Brain microvascular endothelial cell (primary cell): ENCODE data around the gene DGCR6L.
"Not testable (repeated sequence)": the region's sequence is repeated elsewhere in the genome, so short reads cannot be mapped to it uniquely, and the experiment has no call there.

Experiments used
- DNase-seq: peaks from one replicate; pipeline ENCODE4 v3.0.0-alpha.2; 2020
- H3K27ac ChIP-seq: fragments of 250-450 bp; sonication (Bioruptor Pico); 2 replicates; pipeline ENCODE4 v1.5.1; 2020; ENCODE audit warnings: mild to moderate bottlenecking, moderate library complexity
- H3K27me3 ChIP-seq: fragments of 250-450 bp; sonication (Bioruptor Pico); replicated peaks from 2 replicates; pipeline ENCODE4 v1.5.1; 2020; ENCODE audit warnings: mild to moderate bottlenecking
- H3K36me3 ChIP-seq: fragments of 250-450 bp; sonication (Bioruptor Pico); replicated peaks from 2 replicates; pipeline ENCODE4 v1.5.1; 2020; ENCODE audit warnings: mild to moderate bottlenecking
- H3K4me3 ChIP-seq: 2 replicates; pipeline ENCODE4 v1.5.1; 2011; ENCODE audit warnings: low read depth, mild to moderate bottlenecking, control low read depth, low read length, moderate library complexity
- in situ Hi-C: cut with HindIII; loops from 2 replicates; pipeline ENCODE4 v1.10.0; 2017; ENCODE audit warnings: low sequenced_read_pairs, low pct_ligation_motif_present
- TF ChIP-seq, protein P1 (sequence below): IDR thresholded peaks from 2 replicates; pipeline ENCODE4 v1.5.1; 2011; ENCODE audit warnings: low read depth, mild to moderate bottlenecking, moderate library complexity, low read length, control low read depth, inconsistent platforms; ENCODE audit errors: missing control alignments

DGCR6L gene

DNA sequence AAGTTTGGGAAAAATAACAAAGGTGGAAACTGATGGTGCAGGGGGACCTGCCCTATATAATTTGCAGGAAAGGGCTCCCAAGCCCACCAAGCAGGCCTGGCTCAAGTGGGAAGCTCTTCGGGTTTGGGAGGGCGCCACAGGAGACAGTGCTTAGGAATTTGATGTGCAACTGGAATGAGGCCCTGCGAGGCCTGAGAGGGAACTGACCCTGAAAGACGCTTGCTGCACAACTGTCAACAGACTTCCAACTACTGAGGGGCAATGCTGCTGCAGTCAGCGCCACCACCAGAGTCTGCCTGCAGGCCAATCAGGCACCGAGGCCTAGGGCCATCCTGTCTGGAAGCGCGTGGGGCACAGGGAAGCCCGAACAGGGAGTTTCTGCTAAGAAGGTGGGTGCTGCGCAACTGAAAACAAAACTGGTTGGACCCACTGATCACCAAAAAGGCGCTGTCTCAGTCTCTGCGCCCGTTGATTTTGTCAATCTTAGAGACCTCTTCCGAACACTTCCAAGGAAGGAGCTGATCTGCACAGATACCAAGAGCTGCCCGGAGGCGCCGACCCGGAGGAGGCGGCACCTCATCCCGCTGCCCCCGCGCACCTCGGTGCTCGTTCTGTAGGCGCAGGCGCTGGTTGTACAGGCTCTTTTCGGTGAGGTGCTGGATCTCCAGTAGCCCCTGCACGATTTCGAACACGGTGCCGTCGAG, 667 bp downstream of the DGCR6L start:
- in situ Hi-C loops: no loop called here
- Histone ChIP-seq H3K36me3 (no peaks in the 10 kb centered on the region), H3K27me3 (no peaks in the 10 kb centered on the region), H3K27ac (peak overlapping the region; percentile 70), H3K4me3 (peak overlapping the region; percentile 84)
- TF ChIP-seq, protein P1, sequence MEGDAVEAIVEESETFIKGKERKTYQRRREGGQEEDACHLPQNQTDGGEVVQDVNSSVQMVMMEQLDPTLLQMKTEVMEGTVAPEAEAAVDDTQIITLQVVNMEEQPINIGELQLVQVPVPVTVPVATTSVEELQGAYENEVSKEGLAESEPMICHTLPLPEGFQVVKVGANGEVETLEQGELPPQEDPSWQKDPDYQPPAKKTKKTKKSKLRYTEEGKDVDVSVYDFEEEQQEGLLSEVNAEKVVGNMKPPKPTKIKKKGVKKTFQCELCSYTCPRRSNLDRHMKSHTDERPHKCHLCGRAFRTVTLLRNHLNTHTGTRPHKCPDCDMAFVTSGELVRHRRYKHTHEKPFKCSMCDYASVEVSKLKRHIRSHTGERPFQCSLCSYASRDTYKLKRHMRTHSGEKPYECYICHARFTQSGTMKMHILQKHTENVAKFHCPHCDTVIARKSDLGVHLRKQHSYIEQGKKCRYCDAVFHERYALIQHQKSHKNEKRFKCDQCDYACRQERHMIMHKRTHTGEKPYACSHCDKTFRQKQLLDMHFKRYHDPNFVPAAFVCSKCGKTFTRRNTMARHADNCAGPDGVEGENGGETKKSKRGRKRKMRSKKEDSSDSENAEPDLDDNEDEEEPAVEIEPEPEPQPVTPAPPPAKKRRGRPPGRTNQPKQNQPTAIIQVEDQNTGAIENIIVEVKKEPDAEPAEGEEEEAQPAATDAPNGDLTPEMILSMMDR: no peak
- no peak for DNase-seq

DNA sequence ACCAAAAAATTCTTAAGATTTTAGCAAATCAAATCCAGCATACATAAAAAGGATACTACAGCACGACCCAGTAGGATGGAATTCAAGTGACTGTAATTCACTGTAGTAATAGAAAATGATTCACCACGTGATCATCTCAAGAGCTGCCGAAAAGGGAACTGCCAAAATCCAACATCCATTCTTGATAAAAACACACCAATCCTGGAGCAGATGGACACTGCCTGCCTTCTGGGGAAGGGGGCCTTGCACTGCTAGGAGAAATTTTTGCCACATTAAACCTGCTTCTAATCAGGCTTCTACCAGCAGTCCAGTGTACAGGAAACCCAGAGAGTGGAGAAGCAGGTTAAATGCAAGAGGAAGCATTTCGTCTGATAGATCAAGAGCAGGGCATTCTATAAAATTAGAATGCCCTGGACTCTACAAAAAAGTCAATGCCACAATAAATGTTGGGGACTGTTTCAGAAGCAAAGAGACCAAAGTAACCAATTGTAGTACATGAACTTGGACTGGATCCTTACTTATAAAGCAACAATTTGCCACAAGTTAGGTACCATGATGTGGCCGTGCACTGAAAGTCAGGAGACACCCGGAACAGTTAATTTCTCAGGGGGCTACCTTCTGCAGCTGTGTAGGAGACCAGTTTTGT, 1.7 kb downstream of the DGCR6L start:
- H3K4me3 ChIP-seq, H3K27me3 ChIP-seq, DNase-seq, H3K36me3 ChIP-seq, in situ Hi-C loops, H3K27ac ChIP-seq: not testable (repeated sequence)

DNA sequence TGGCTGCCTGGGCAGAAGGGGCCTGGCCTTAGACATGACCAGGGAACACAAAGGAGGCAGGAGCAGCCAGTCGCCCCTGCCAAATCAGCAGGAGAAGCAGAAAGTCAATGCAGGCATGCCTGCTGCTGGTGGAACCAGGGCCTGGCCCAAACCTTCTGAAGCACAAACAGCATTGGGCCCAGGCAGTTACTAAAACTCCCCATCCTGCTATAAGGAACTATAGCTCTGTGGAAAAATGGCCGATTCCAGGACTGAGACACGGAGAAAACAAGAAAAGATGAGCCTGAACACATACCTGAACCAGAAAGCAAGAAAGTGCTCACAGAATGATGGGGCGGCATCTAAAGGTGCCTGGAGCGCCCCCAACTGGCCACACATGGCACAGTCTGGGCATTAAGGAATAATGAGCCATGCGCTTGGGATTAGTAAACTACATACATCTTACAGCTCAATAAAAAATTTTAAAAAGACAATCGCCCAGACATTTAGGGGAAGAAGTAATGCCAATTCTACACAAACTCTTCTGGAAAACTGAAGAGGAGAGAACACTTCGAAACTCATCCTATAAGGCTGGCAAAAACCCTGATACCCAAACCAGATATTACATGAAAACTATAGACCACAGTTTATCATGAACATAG, 2.3 kb downstream of the DGCR6L start:
- peak; percentile 43 for DNase-seq
- H3K27me3 ChIP-seq, in situ Hi-C loops, H3K27ac ChIP-seq, H3K4me3 ChIP-seq, H3K36me3 ChIP-seq: not testable (repeated sequence)
- TF ChIP-seq, protein P1: peak; percentile 69

DNA sequence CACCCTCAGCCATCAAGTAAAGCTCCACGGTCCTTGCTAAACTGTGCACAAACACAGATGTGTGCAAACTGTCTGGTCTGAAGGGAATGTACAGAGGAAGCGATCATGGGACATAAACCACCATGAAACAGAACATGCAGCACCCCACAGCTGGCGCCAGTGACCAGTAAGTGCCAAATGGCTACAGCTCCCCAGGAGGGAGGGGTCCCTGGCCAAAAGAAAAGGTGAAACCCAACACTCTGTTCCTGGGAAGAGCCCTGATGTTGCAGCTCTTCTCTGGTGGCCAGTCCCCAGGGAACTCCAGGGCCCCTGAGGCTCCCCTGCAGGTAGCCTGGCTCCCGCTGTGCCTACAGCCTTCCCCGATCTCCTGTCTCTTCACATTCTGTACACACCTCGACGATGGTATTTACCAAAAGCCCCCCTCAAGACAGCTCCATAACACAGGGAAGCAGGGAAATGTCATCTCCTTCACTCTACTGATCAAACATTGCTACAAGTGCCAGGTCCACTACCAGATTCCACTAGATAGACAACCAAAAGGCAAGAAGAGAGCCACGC, 2.9 kb downstream of the DGCR6L start:
- TF ChIP-seq, protein P1: no peak
- no peaks in the 10 kb centered on the region for H3K27me3 ChIP-seq
- no peaks in the 10 kb centered on the region for H3K36me3 ChIP-seq
- H3K27ac ChIP-seq: no peak overlapping the region
- H3K4me3 ChIP-seq: no peak overlapping the region
- in situ Hi-C loops: no loop called here
- DNase-seq: no peak

DNA sequence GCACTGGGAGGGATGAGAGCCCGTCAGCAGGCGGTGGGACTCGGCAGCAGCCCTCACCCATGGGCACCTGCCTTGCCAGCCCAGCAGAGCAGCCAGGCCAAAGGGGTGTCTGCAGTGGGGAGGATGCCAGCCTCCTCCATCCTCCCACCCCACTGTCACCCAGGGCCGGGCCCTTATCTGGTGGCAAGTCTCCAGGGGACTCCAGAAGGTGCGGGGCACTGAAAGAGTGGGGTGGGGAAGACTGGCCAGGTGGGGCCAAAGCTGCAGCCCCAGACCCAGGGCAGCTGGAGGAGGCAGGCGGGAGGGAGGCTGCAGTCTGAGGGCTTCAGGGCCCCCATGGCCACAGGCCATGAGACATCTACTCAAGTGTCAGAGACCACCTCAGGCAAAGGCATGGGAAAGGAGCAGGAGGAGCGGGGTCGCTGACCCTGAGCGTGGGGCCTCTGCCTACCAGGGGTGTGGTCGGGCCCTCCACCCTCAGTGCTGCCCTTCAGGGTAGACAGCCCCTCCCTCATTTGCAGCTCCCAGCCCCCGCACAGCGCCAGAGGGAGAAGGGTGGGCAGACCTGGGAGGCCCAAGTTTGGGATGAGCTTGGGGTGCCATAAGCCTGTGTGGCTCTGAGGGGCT, 3.5 kb downstream of the DGCR6L start:
- no peaks in the 10 kb centered on the region for H3K36me3 ChIP-seq
- H3K4me3 ChIP-seq: no peak overlapping the region
- H3K27me3 ChIP-seq: no peaks in the 10 kb centered on the region
- in situ Hi-C loops: no loop called here
- DNase-seq: no peak
- no peak overlapping the region for H3K27ac ChIP-seq
- TF ChIP-seq, protein P1: no peak
